Measurements from ENCODE around the gene CALM1.

Gene CALM1

GRCh38 chr14:90442388-90442787, 45.6 kb downstream of the CALM1 start:
- no peak for DNase-seq

GRCh38 chr14:90443161-90444076, 46.6 kb downstream of the CALM1 start:
- DNase-seq, result no peak

- DNase-seq, result no peak
Observed at GRCh38 chr14:90444077-90444696, 47.4 kb downstream of the CALM1 start.

- no peak for DNase-seq
Observed at GRCh38 chr14:90445011-90445410, 48.2 kb downstream of the CALM1 start.

DNA sequence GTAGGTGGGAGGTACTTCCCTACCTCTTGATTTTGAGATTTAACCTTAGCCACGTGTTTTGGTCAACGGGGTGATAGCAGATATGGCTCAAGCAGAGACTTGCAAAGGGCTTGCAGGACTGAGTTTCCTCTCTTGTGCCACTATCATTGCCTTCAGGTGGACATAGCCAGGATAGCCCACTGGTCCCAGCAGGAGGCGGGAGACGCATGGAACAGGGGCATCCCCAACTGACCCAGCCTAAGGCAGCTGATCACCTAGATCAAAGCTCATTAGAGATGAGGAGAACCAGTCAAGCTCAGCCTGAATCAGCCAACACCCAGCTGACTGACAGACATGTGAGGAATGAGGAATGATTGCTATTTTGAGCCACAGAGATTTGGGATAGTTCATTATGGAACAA, 49.6 kb downstream of the CALM1 start:
- DNase-seq, result no peak

- DNase-seq, result no peak
Observed at GRCh38 chr14:90447720-90448497, 51.1 kb downstream of the CALM1 start.

GRCh38 chr14:90449411-90449810, 52.6 kb downstream of the CALM1 start:
- DNase-seq, result no peak

DNA sequence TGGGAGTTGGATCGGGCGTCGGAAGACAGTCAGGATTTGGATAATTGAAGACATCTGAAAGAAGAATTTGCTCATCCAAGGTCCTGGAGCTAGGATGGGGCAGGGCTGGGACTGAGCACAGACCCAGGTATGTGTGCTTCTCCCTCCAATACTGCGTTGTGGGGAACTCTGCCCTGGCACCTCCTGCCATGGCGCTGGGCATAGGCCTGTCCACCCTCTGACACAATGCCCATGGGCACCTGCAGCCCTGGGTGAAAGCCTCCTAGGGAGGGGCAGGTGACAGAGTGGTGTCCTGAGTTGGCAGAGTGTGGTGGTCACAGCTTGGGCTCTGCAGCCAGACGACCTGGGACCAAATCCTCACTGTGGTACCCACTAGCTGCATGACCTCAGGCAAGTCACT, 53.3 kb downstream of the CALM1 start:
- no peak for DNase-seq

- DNase-seq, result no peak
Observed at GRCh38 chr14:90450667-90451066, 53.8 kb downstream of the CALM1 start.

GRCh38 chr14:90451443-90451842, 54.6 kb downstream of the CALM1 start:
- no peak for DNase-seq

DNA sequence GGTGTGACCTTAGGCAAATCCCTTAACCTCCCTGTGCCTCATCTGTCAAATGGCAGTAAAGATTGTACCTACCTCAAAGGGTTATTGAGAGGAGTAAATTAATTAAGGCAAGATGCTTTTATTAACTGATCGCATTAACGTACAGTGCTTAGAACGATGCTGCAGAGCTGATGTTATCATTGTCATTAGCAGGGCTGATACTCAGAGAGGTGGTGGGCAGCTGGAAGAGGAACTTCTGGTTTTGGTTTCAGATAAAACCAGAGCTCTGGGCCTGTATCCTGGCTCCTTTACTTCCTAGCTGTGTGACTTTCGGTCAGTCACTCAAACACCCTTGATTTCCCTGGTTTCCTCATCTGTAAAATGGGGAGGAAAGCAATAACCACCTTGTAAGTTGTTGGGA, 55.1 kb downstream of the CALM1 start:
- DNase-seq, result no peak

DNA sequence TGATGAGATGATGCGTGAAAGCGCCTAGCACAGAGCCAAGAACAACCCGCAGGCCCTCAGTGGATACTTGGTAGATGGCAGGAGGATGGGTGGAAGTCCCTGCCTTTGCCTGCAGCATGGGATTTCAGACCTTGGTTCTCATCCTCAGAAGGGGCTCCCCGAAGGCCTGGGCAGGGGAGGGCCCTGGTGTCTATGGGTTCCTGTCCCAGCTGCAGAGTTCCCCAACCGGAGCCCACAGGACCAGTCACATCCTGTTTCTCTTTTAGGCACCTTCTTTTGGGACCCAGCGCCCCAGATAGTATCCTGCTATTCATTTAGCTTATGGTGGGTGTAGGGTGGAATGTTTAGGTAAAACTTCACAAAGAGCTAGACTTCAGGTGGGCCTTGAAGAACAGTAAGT, 55.5 kb downstream of the CALM1 start:
- DNase-seq, result no peak

- peak; percentile 71 for DNase-seq
Observed at GRCh38 chr14:90453401-90453951, 56.6 kb downstream of the CALM1 start.

GRCh38 chr14:90454041-90455000, 57.5 kb downstream of the CALM1 start:
- peak; percentile 78 for DNase-seq

GRCh38 chr14:90455100-90455571, 58.3 kb downstream of the CALM1 start:
- peak; percentile 71 for DNase-seq

GRCh38 chr14:90456551-90456950, 59.7 kb downstream of the CALM1 start:
- DNase-seq, result no peak

- DNase-seq, result no peak
Observed at GRCh38 chr14:90457186-90457585, 60.4 kb downstream of the CALM1 start.
